Measurements from ENCODE around the gene NELL1. TPM values are rescaled to one million over a fixed set of nuclear protein-coding genes. Genes with fewer than 3 reads are reported as not detected.

The NELL1 gene
- total and polyA plus RNA-seq, 2 donors (not counting 3 experiments of a cell fraction or from before 2014, with no cell fraction given), result not detected

GRCh38 chr11:20723366-20723765 is 54.0 kb downstream of the NELL1 start:
- Histone ChIP-seq H3K9ac (replicated peaks; ENCODE audit: extremely low read depth, insufficient read depth, low read length) (no peak overlapping the region), H3K79me2 (ENCODE audit: control insufficient read depth, insufficient read depth, low read length) (no peaks in the 10 kb centered on the region), H3K36me3 (ENCODE audit: control insufficient read depth in 2 of 2, extremely low read depth in 1 of 2, insufficient read depth in 2 of 2, low read length in 2 of 2) (no peaks in the 10 kb centered on the region), H3K9me1 (replicated peaks; ENCODE audit: control insufficient read depth, extremely low read depth, insufficient read depth, low read length) (no peaks in the 10 kb centered on the region), H3K4me3 (replicated peaks in 1 of 3; ENCODE audit: insufficient read depth in 1 of 3, low read depth in 1 of 3, low read length in 3 of 3) (no peak overlapping the region), H3K4me1 (ENCODE audit: control insufficient read depth, extremely low read depth, insufficient read depth, low read length) (no peaks in the 10 kb centered on the region), H3K27me3 (ENCODE audit: control insufficient read depth in 2 of 2, insufficient read depth in 2 of 2, low read length in 2 of 2) (no peaks in the 10 kb centered on the region), H4K20me1 (replicated peaks; ENCODE audit: control insufficient read depth, extremely low read depth, insufficient read depth, low read length) (no peaks in the 10 kb centered on the region), H2AFZ (ENCODE audit: low read depth, low read length) (no peak overlapping the region), H3K9me3 (replicated peaks; ENCODE audit: control insufficient read depth, insufficient read depth, low read length) (no peaks in the 10 kb centered on the region), H3K4me2 (ENCODE audit: insufficient read depth, low read length) (no peak overlapping the region), H3K27ac (ENCODE audit: insufficient read depth, low read depth, low read length) (no peak overlapping the region)
- TF ChIP-seq CTCF (IDR thresholded peaks at IDR 0.05; ENCODE audit: extremely low read depth in 1 of 2, insufficient read depth in 1 of 2, low read depth in 1 of 2, low read length in 2 of 2) (no peak), MYC (IDR thresholded peaks at IDR 0.05; ENCODE audit: low read depth, low read length) (no peak), GATA2 (IDR thresholded peaks at IDR 0.05; ENCODE audit: insufficient read depth, insufficient read length, low read depth, low read length) (no peak), POLR2AphosphoS5 (IDR thresholded peaks at IDR 0.05; ENCODE audit: insufficient read depth, low read depth, low read length) (no peak), MAX (IDR thresholded peaks at IDR 0.05; ENCODE audit: insufficient read depth, insufficient read length) (no peak), JUN (IDR thresholded peaks at IDR 0.05; ENCODE audit: borderline replicate concordance, insufficient read depth, insufficient read length, low read depth) (no peak), EZH2 (IDR thresholded peaks at IDR 0.05; ENCODE audit: borderline replicate concordance, low read depth, low read length, severe bottlenecking) (no peak), FOS (IDR thresholded peaks at IDR 0.05; ENCODE audit: borderline replicate concordance, insufficient read depth, low read length) (no peak), POLR2A (IDR thresholded peaks at IDR 0.05; ENCODE audit: low read depth, low read length) (no peak)
- intact Hi-C loops (cut with micrococcal nuclease) (no loop called here), dilution Hi-C loops (cut with MboI; ENCODE audit: extremely low pct_ligation_motif_present, low sequenced_read_pairs) (no loop called here)
- CTCF ChIA-PET, result no interaction called here
- FAIRE-seq, result no peak
- no TSS peak for BruUV-seq (replicated peaks)
- POLR2A ChIA-PET, result no interaction called here
- no peak for DNase-seq (ENCODE audit: low read depth, low spot score)

Measured in endothelial cell of umbilical vein (primary cell).